ENCODE measurements around the gene PCDH17.

DNA sequence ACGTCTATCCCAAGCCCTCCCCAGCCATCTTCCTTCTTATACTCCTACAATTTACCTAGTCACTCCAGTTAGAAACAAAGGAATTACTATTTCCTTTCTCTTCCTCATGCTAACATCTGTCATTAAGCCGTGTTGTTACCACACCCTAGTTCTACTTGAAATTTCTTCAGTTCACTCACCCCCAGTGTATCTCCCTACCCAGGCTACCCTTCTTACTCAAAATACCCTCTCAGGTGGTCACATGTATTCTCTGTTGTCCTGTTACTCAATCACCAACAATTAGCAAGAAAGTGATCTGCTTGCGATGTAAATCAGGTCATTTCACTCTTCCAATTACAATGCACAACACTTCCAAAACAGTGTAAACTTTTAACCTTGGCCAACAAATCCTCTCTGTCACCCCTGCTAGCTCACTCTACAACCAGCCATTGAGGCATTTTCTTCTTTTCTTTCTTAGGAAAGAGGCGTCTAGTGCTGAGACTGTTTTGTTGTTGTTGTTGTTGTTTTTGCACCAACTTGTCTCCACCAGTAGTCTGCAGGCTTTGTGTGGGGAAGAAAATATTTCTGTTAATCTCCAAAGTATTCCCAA lies 50.7 kb downstream of the PCDH17 start:
- TF ChIP-seq, protein P1, sequence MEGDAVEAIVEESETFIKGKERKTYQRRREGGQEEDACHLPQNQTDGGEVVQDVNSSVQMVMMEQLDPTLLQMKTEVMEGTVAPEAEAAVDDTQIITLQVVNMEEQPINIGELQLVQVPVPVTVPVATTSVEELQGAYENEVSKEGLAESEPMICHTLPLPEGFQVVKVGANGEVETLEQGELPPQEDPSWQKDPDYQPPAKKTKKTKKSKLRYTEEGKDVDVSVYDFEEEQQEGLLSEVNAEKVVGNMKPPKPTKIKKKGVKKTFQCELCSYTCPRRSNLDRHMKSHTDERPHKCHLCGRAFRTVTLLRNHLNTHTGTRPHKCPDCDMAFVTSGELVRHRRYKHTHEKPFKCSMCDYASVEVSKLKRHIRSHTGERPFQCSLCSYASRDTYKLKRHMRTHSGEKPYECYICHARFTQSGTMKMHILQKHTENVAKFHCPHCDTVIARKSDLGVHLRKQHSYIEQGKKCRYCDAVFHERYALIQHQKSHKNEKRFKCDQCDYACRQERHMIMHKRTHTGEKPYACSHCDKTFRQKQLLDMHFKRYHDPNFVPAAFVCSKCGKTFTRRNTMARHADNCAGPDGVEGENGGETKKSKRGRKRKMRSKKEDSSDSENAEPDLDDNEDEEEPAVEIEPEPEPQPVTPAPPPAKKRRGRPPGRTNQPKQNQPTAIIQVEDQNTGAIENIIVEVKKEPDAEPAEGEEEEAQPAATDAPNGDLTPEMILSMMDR (conservative IDR thresholded peaks at IDR 0.05; ENCODE audit: low read depth, low read length) = no peak
- TF ChIP-seq MXI1 (IDR thresholded peaks at IDR 0.05; ENCODE audit: borderline replicate concordance, low read depth, low read length) (no peak), CEBPB (IDR thresholded peaks at IDR 0.05; ENCODE audit: low read depth, low read length) (no peak), RFX5 (IDR thresholded peaks at IDR 0.05; ENCODE audit: low read depth, low read length) (no peak), POLR2A (IDR thresholded peaks at IDR 0.05; ENCODE audit: low read depth, low read length) (no peak), RAD21 (IDR thresholded peaks at IDR 0.05; ENCODE audit: low read length) (no peak)
